Stomach (tissue), 9 donors: ENCODE measurements around the gene PPP6C. TPM values are rescaled to one million over a fixed set of nuclear protein-coding genes. Genes with fewer than 3 reads are reported as not detected.
A peak's percentile ranks its signal among the peaks of the same experiment; 100 is the strongest.
"Not testable (repeated sequence)": the region's sequence is repeated elsewhere in the genome, so short reads cannot be mapped to it uniquely, and the experiment has no call there.

Experiments
- DNase-seq, 2 donors: peaks; one replicate each; pipeline versions ENCODE4 v3.0.0 to v3.0.0-alpha.2; 2013 to 2019
- H3K27ac ChIP-seq, 5 donors: fragments of 200-600 bp in 4 of 5; sonication (generic) in 4 of 5; one replicate each; pipeline ENCODE4 v1.5.1; 2013 to 2019; ENCODE audit warnings: mild to moderate bottlenecking in 1 of 5, moderate library complexity in 1 of 5
- H3K27me3 ChIP-seq, 3 donors: fragments of 200-600 bp; sonication (generic); one replicate each; pipeline ENCODE4 v1.5.1; 2017 to 2019; ENCODE audit warnings: mixed run types in 1 of 3
- H3K36me3 ChIP-seq, 4 donors: fragments of 200-600 bp; sonication (generic); 1 replicate in 3 of 4; 2 replicates in 1 of 4; pipeline ENCODE4 v1.5.1; 2016 to 2019
- H3K4me1 ChIP-seq, 4 donors: fragments of 200-600 bp; sonication (generic); one replicate each; pipeline ENCODE4 v1.5.1; 2016 to 2019
- H3K4me3 ChIP-seq, 4 donors: fragments of 200-600 bp; sonication (generic) in 3 of 4; one replicate each; pipeline ENCODE4 v1.5.1; 2016 to 2019; ENCODE audit warnings: mild to moderate bottlenecking in 1 of 4
- H3K9me3 ChIP-seq, 4 donors: fragments of 200-600 bp; sonication (generic); one replicate each; pipeline ENCODE4 v1.5.1; 2016 to 2019
- EP300 ChIP-seq: sonication (generic); formaldehyde crosslinking; IDR thresholded peaks from one replicate; pipeline ENCODE4 v1.6.1; 2017; ENCODE audit warnings: antibody characterized with exemption
- POLR2A ChIP-seq, 4 donors: fragments of 450-650 bp; IDR thresholded peaks; one replicate each; pipeline ENCODE4 v1.6.1; 2016; ENCODE audit warnings: antibody characterized with exemption in 4 of 4, control low read depth in 2 of 4, mild to moderate bottlenecking in 1 of 4, moderate library complexity in 1 of 4
- POLR2AphosphoS5 ChIP-seq, 3 donors: sonication (generic); formaldehyde crosslinking; IDR thresholded peaks; one replicate each; pipeline ENCODE4 v1.6.1; 2016; ENCODE audit warnings: antibody characterized with exemption in 3 of 3
- WGBS, 5 donors: extraction: QIAGEN DNeasy Blood & Tissue Kit in 3 of 5; methylation state at CpG; one replicate each; pipeline versions ENCODE4 v1.1.5 to v1.1.7; 2013 to 2018; 5-methylcytosine and 5-hydroxymethylcytosine counted together
- intact Hi-C: fragments of 100-400 bp; cut with DNase I; formaldehyde crosslinking; loops from one replicate; pipeline ENCODE4 v1.15.1; 2023; ENCODE audit warnings: low total_unique reads
- polyA plus RNA-seq, 3 donors: library from polyadenylated mRNA; stranded (reverse); fragments of 200-250 nt; gene quantifications; one replicate each; pipeline ENCODE4 v1.2.3, GENCODE V29; 2013
- total RNA-seq, 5 donors: library from RNA; depleted of rRNA; stranded (reverse); fragments of >200 nt; gene quantifications; one replicate each; pipeline versions ENCODE4 v1.1.0 to v1.2.3, GENCODE V29; 2014 to 2016
- TF ChIP-seq, protein P1 (sequence below), 7 experiments: fragments of 450-650 bp in 4 of 7; fragments of 200-600 bp in 3 of 7; sonication (generic) in 3 of 7; IDR thresholded peaks; one replicate each; pipeline ENCODE4 v1.5.1; 2016 to 2019; ENCODE audit warnings: antibody characterized with exemption in 7 of 7, control low read depth in 2 of 7, mild to moderate bottlenecking in 1 of 7
- donor health status: healthy with polysubstance abuse.
- donor health status: Bipolar disorder and iron deficiency.
- donor health status: healthy.

Gene PPP6C
- total and polyA plus RNA-seq, 8 donors, result 4.6 to 62.0 (median 26.3) TPM

DNA sequence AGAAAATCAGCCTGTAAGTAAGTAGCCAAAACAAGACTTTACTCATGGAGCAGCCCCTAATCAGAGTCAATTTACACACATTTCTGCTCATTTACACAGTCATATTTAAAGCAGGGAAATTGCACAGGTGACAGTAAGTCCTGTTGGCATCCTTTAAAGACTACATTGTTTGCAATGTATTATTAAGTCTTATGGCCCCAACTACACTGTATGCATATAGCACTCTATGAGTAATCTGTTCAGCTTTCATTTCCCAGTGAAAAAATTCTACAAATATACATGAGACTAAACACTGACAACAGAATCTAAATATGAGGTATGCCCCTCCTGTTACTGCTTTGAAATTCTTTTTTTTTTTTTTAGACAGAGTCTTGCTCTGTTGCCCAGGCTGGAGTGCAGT, 19.7 kb downstream of the PPP6C start:
- no peak for TF ChIP-seq EP300
- TF ChIP-seq POLR2A (IDR thresholded peaks at IDR 0.05), result no peak
- no peak for TF ChIP-seq POLR2AphosphoS5 (IDR thresholded peaks at IDR 0.05)
- TF ChIP-seq, protein P1, sequence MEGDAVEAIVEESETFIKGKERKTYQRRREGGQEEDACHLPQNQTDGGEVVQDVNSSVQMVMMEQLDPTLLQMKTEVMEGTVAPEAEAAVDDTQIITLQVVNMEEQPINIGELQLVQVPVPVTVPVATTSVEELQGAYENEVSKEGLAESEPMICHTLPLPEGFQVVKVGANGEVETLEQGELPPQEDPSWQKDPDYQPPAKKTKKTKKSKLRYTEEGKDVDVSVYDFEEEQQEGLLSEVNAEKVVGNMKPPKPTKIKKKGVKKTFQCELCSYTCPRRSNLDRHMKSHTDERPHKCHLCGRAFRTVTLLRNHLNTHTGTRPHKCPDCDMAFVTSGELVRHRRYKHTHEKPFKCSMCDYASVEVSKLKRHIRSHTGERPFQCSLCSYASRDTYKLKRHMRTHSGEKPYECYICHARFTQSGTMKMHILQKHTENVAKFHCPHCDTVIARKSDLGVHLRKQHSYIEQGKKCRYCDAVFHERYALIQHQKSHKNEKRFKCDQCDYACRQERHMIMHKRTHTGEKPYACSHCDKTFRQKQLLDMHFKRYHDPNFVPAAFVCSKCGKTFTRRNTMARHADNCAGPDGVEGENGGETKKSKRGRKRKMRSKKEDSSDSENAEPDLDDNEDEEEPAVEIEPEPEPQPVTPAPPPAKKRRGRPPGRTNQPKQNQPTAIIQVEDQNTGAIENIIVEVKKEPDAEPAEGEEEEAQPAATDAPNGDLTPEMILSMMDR (IDR thresholded peaks at IDR 0.05), result no peak

GRCh38 chr9:125166762-125167161, 22.8 kb downstream of the PPP6C start:
- WGBS, 5 donors, result 33 to 92% (median 69%) methylated on average over 2 of the region's 2 CpGs
- Histone ChIP-seq H3K4me1 (peaks cover 0 to 24% (median 5%) of the 10 kb centered on the region in 4 donors), H3K4me3 (no peak overlapping the region), H3K27me3 (no peaks in the 10 kb centered on the region), H3K27ac (peak overlapping the region in 1 of 5 donors; percentile 22), H3K36me3 (peaks cover 0 to 50% (median 43%) of the 10 kb centered on the region in 4 donors), H3K9me3 (no peaks in the 10 kb centered on the region)
- intact Hi-C loops, result no loop called here
- DNase-seq, result no peak
- TF ChIP-seq EP300 (no peak), POLR2A (IDR thresholded peaks at IDR 0.05) (no peak), POLR2AphosphoS5 (IDR thresholded peaks at IDR 0.05) (no peak)
- TF ChIP-seq, protein P1 (IDR thresholded peaks at IDR 0.05), result no peak

More for the DNA sequence above, 19.7 kb downstream of the PPP6C start:
- no peak for DNase-seq
- Histone ChIP-seq H3K27me3 (no peaks in the 10 kb centered on the region), H3K36me3 (peaks cover 0 to 41% (median 36%) of the 10 kb centered on the region in 4 donors), H3K4me1 (peaks cover 5 to 53% (median 30%) of the 10 kb centered on the region in 4 donors), H3K4me3 (no peak overlapping the region), H3K9me3 (no peaks in the 10 kb centered on the region), H3K27ac (no peak overlapping the region)
- intact Hi-C loops, result no loop called here

- H3K27me3 ChIP-seq, H3K9me3 ChIP-seq, H3K27ac ChIP-seq, H3K4me3 ChIP-seq, intact Hi-C loops, DNase-seq: not testable (repeated sequence)
- 90 to 98% (median 96%) methylated on average over 6 of the region's 6 CpGs for WGBS, 5 donors
- Histone ChIP-seq H3K36me3 (peaks cover 0 to 25% (median 15%) of the 10 kb centered on the region in 4 donors), H3K4me1 (peaks cover 0 to 41% (median 18%) of the 10 kb centered on the region in 4 donors)
These were observed 26.7 kb downstream of the PPP6C start for GRCh38 chr9:125162891-125163290.

GRCh38 chr9:125161284-125161918, 28.2 kb downstream of the PPP6C start:
- peak overlapping the region in 3 of 5 donors; percentile 6 to 58 (median 56) for H3K27ac ChIP-seq
- intact Hi-C loops, result no loop called here
- no peaks in the 10 kb centered on the region for H3K27me3 ChIP-seq
- TF ChIP-seq, protein P1 (IDR thresholded peaks at IDR 0.05), result no peak
- no peak for TF ChIP-seq POLR2A (IDR thresholded peaks at IDR 0.05)
- WGBS, 5 donors, result 59 to 80% (median 70%) methylated on average over 3 of the region's 3 CpGs
- H3K4me1 ChIP-seq, result peaks cover 0 to 32% (median 18%) of the 10 kb centered on the region in 4 donors
- H3K36me3 ChIP-seq, result peaks cover 0 to 40% (median 27%) of the 10 kb centered on the region in 4 donors
- no peaks in the 10 kb centered on the region for H3K9me3 ChIP-seq
- DNase-seq, result no peak
- H3K4me3 ChIP-seq, result no peak overlapping the region

- Histone ChIP-seq H3K27ac (peak overlapping the region in 3 of 5 donors; percentile 6 to 58 (median 56)), H3K36me3 (peaks cover 0 to 39% (median 31%) of the 10 kb centered on the region in 4 donors), H3K4me1 (peaks cover 0 to 27% (median 17%) of the 10 kb centered on the region in 4 donors), H3K27me3 (no peaks in the 10 kb centered on the region), H3K9me3 (no peaks in the 10 kb centered on the region), H3K4me3 (no peak overlapping the region)
- intact Hi-C loops, result no loop called here
- TF ChIP-seq POLR2A (IDR thresholded peaks at IDR 0.05) (no peak), POLR2AphosphoS5 (IDR thresholded peaks at IDR 0.05) (no peak), EP300 (no peak)
- TF ChIP-seq, protein P1 (IDR thresholded peaks at IDR 0.05), result no peak
- no peak for DNase-seq
These were observed 28.9 kb downstream of the PPP6C start for GRCh38 chr9:125160750-125161149.
